GM23338 (cell line): Measurements from ENCODE around the gene PALMD.

Source experiments
- EZH2 ChIP-seq: fragments of 200-600 bp; sonication (generic); IDR thresholded peaks from one replicate; pipeline ENCODE4 v1.8.0; 2017; ENCODE audit warnings: antibody characterized with exemption, mild to moderate bottlenecking, low read depth; ENCODE audit not compliant: unreplicated experiment
- JUNB ChIP-seq: IDR thresholded peaks from one replicate; pipeline ENCODE4 v1.6.1; 2016; ENCODE audit warnings: antibody characterized with exemption; ENCODE audit not compliant: unreplicated experiment
- ZNF331 ChIP-seq: fragments of 250-450 bp; sonication (Bioruptor Pico); IDR thresholded peaks from 2 replicates; pipeline ENCODE4 v1.5.0; 2020; ENCODE audit warnings: low read depth, mild to moderate bottlenecking, moderate library complexity
- TF ChIP-seq, protein P1 (sequence below), 2 experiments: fragments of 200-600 bp in 1 of 2; sonication (generic) in 1 of 2; conservative IDR thresholded peaks; 2 replicates each; pipeline versions ENCODE4 v1.5.1 to v1.6.1; 2016 to 2017; ENCODE audit warnings: antibody characterized with exemption in 2 of 2, low read depth in 2 of 2, mild to moderate bottlenecking in 2 of 2, moderate library complexity in 1 of 2
- TF ChIP-seq, protein P2 (sequence below): IDR thresholded peaks from one replicate; pipeline ENCODE4 v1.6.1; 2018; ENCODE audit warnings: antibody characterized with exemption; ENCODE audit not compliant: unreplicated experiment

DNA sequence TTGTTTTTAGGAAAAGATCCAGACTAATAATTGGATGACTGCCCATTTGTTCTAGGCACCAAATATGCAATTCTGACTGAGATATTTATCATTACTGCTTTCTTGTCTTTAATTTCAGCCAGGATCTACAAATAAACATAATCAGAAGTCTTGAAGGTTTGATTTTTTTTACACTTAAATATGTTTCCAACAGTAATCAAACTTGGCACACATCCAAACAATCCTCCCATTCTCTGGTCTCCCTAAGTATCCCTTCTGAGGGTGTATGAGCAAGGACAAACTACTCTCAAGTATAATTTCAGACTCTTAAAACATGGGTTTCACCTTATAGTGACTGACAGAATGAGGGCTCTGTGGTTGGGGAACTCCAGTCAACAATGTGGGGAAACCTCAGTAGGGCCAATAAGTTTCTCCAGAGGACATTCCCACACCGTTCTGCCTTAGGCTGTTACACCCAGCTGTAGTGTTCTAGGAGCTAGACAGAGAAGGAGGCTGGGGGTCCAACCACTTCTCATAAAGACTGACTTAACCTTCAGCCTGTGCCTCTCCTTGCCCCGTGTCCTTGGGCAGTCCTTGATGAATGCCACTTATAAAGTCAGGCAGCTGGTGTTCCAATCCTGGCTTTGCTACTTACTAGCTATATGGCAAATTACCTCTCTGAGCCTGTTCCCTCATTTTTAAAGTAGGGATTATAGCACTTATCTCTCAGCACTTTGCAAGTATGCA lies 1.5 kb upstream of the PALMD start:
- TF ChIP-seq, protein P1, sequence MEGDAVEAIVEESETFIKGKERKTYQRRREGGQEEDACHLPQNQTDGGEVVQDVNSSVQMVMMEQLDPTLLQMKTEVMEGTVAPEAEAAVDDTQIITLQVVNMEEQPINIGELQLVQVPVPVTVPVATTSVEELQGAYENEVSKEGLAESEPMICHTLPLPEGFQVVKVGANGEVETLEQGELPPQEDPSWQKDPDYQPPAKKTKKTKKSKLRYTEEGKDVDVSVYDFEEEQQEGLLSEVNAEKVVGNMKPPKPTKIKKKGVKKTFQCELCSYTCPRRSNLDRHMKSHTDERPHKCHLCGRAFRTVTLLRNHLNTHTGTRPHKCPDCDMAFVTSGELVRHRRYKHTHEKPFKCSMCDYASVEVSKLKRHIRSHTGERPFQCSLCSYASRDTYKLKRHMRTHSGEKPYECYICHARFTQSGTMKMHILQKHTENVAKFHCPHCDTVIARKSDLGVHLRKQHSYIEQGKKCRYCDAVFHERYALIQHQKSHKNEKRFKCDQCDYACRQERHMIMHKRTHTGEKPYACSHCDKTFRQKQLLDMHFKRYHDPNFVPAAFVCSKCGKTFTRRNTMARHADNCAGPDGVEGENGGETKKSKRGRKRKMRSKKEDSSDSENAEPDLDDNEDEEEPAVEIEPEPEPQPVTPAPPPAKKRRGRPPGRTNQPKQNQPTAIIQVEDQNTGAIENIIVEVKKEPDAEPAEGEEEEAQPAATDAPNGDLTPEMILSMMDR (conservative IDR thresholded peaks at IDR 0.05; ENCODE audit: low read depth in 2 of 2) = no peak
- TF ChIP-seq, protein P2, sequence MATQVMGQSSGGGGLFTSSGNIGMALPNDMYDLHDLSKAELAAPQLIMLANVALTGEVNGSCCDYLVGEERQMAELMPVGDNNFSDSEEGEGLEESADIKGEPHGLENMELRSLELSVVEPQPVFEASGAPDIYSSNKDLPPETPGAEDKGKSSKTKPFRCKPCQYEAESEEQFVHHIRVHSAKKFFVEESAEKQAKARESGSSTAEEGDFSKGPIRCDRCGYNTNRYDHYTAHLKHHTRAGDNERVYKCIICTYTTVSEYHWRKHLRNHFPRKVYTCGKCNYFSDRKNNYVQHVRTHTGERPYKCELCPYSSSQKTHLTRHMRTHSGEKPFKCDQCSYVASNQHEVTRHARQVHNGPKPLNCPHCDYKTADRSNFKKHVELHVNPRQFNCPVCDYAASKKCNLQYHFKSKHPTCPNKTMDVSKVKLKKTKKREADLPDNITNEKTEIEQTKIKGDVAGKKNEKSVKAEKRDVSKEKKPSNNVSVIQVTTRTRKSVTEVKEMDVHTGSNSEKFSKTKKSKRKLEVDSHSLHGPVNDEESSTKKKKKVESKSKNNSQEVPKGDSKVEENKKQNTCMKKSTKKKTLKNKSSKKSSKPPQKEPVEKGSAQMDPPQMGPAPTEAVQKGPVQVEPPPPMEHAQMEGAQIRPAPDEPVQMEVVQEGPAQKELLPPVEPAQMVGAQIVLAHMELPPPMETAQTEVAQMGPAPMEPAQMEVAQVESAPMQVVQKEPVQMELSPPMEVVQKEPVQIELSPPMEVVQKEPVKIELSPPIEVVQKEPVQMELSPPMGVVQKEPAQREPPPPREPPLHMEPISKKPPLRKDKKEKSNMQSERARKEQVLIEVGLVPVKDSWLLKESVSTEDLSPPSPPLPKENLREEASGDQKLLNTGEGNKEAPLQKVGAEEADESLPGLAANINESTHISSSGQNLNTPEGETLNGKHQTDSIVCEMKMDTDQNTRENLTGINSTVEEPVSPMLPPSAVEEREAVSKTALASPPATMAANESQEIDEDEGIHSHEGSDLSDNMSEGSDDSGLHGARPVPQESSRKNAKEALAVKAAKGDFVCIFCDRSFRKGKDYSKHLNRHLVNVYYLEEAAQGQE = no peak
- no peak for TF ChIP-seq EZH2
- no peak for TF ChIP-seq ZNF331 (CRISPR knock-in tag)
- no peak for TF ChIP-seq JUNB
